PC-3 (cell line): ENCODE results near the gene LYG2. TPM values are rescaled to one million over a fixed set of nuclear protein-coding genes. Genes with fewer than 3 reads are reported as not detected.

Source experiments
- ATAC-seq: fragments of 200-7000 bp; cut with Tn5 transposase; 2 replicates; pipeline ENCODE4 v1.9.1; 2020; ENCODE audit warnings: mild to moderate bottlenecking, moderate library complexity
- BruUV-seq: library from RNA; stranded (reverse); fragments of 400-500 nt; replicated peaks from 2 replicates; lab custom pipeline; 2021; lab: Mats Ljungman, UMichigan
- CTCF ChIA-PET: fragments of 300-600 bp; sonication (Branson Sonifier 250); formaldehyde crosslinking; loops from one replicate; lab custom pipeline; 2022; ENCODE audit warnings: antibody characterized with exemption; lab: Charles Lee
- POLR2A ChIA-PET: fragments of 300-600 bp; sonication (Branson Sonifier 250); formaldehyde crosslinking; loops from one replicate; lab custom pipeline; 2022; ENCODE audit warnings: antibody characterized with exemption; ENCODE audit not compliant: unreplicated experiment; lab: Charles Lee
- DNase-seq: peaks from one replicate; pipeline ENCODE4 v3.0.0-alpha.2; 2015
- H2AFZ ChIP-seq: fragments of 300-600 bp; sonication (generic); 2 replicates; pipeline ENCODE4 v1.6.0; 2016; ENCODE audit warnings: antibody characterized with exemption, low read length
- H3F3A ChIP-seq: fragments of 300-600 bp; sonication (generic); one replicate; pipeline ENCODE4 v1.6.0; 2017; ENCODE audit warnings: antibody characterized with exemption, low read length, control low read depth, mild to moderate bottlenecking; ENCODE audit not compliant: unreplicated experiment
- H3K27ac ChIP-seq: fragments of 300-600 bp; sonication (generic); 2 replicates; pipeline ENCODE4 v1.5.1; 2016; ENCODE audit warnings: mild to moderate bottlenecking, low read length
- H3K27me3 ChIP-seq: fragments of 300-600 bp; sonication (generic); 2 replicates; pipeline ENCODE4 v1.6.1; 2016; ENCODE audit warnings: low read length, mixed read lengths
- H3K36me3 ChIP-seq: fragments of 300-600 bp; sonication (generic); 2 replicates; pipeline ENCODE4 v1.6.1; 2016; ENCODE audit warnings: low read depth, mixed run types, low read length, mixed read lengths
- H3K4me1 ChIP-seq: fragments of 300-600 bp; sonication (generic); 2 replicates; pipeline ENCODE4 v1.5.1; 2016; ENCODE audit warnings: low read length; ENCODE audit not compliant: insufficient read depth
- H3K4me2 ChIP-seq: fragments of 300-600 bp; sonication (generic); 2 replicates; pipeline ENCODE4 v1.6.0; 2016; ENCODE audit warnings: low read length
- H3K4me3 ChIP-seq: fragments of 300-600 bp; sonication (generic); 2 replicates; pipeline ENCODE4 v1.5.1; 2016; ENCODE audit warnings: mild to moderate bottlenecking, low read length, mixed read lengths
- H3K79me2 ChIP-seq: fragments of 300-600 bp; sonication (generic); 2 replicates; pipeline ENCODE4 v1.6.1; 2017; ENCODE audit warnings: low read length, mixed read lengths
- H3K9ac ChIP-seq: fragments of 300-600 bp; sonication (generic); 2 replicates; pipeline ENCODE4 v1.6.0; 2016; ENCODE audit warnings: mild to moderate bottlenecking, low read length
- H3K9me2 ChIP-seq: fragments of 300-600 bp; sonication (generic); replicated peaks from 2 replicates; pipeline ENCODE4 v1.6.1; 2016; ENCODE audit warnings: mixed run types, low read length, mixed read lengths
- H3K9me3 ChIP-seq: fragments of 300-600 bp; sonication (generic); 2 replicates; pipeline ENCODE4 v1.6.1; 2016; ENCODE audit warnings: low read length, mixed read lengths
- H4K20me1 ChIP-seq: fragments of 300-600 bp; sonication (generic); 2 replicates; pipeline ENCODE4 v1.6.1; 2016; ENCODE audit warnings: low read length, mixed read lengths
- EZH2 ChIP-seq: fragments of 300-600 bp; sonication (generic); IDR thresholded peaks from one replicate; pipeline ENCODE4 v1.6.1; 2017; ENCODE audit warnings: antibody characterized with exemption, mild to moderate bottlenecking, low read length; ENCODE audit not compliant: unreplicated experiment
- EZH2phosphoT487 ChIP-seq: fragments of 300-600 bp; sonication (generic); IDR thresholded peaks from 2 replicates; pipeline ENCODE4 v1.6.1; 2018; ENCODE audit warnings: mild to moderate bottlenecking, antibody characterized with exemption, low read length, borderline replicate concordance
- intact Hi-C: fragments of 100-400 bp; cut with micrococcal nuclease; formaldehyde crosslinking; loops from 2 replicates; pipeline ENCODE4 v1.9.0; 2023
- total RNA-seq: library from RNA; depleted of rRNA; stranded (reverse); fragments of >200 nt; gene quantifications from 2 replicates; pipeline ENCODE4 v1.2.3, GENCODE V29; 2014
- TF ChIP-seq, protein P1 (sequence below): fragments of 300-600 bp; sonication (generic); conservative IDR thresholded peaks from 2 replicates; pipeline ENCODE4 v1.5.1; 2017; ENCODE audit warnings: antibody characterized with exemption, low read depth, mild to moderate bottlenecking, low read length

Gene LYG2
- total RNA-seq, 1 experiment from 2014 or later = not detected

DNA sequence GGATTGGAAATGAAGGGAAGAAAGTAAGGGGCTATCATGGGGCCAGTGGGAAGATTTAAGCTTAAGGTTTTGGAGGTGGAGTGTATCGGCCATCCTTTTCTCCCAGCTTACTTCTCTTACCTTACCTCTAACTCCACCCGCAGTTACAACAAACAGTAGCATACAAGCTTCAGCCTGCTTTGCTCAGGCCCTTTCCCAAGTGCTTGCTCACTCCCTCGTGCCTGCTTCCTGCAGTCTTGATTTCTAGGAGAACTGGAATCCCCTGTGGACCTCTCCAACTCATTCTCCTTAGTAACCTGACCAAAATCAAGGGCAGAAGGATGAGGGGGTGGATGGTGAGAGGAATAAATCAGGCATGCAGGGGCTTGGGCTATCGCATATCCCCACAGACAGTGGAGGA lies 5.8 kb upstream of the LYG2 start:
- H2AFZ ChIP-seq = no peak overlapping the region
- CTCF ChIA-PET = no interaction called here
- intact Hi-C loops = no loop called here
- H3K79me2 ChIP-seq = no peaks in the 10 kb centered on the region
- H3K4me3 ChIP-seq = no peak overlapping the region
- H3K27ac ChIP-seq = no peak overlapping the region
- POLR2A ChIA-PET = no interaction called here
- no peaks in the 10 kb centered on the region for H3K9me2 ChIP-seq
- no peak for ATAC-seq
- H3F3A ChIP-seq = no peaks in the 10 kb centered on the region
- H3K4me2 ChIP-seq = no peak overlapping the region
- H3K36me3 ChIP-seq = no peaks in the 10 kb centered on the region
- H3K4me1 ChIP-seq = peaks cover 9% of the 10 kb centered on the region
- no peaks in the 10 kb centered on the region for H4K20me1 ChIP-seq
- TF ChIP-seq, protein P1, sequence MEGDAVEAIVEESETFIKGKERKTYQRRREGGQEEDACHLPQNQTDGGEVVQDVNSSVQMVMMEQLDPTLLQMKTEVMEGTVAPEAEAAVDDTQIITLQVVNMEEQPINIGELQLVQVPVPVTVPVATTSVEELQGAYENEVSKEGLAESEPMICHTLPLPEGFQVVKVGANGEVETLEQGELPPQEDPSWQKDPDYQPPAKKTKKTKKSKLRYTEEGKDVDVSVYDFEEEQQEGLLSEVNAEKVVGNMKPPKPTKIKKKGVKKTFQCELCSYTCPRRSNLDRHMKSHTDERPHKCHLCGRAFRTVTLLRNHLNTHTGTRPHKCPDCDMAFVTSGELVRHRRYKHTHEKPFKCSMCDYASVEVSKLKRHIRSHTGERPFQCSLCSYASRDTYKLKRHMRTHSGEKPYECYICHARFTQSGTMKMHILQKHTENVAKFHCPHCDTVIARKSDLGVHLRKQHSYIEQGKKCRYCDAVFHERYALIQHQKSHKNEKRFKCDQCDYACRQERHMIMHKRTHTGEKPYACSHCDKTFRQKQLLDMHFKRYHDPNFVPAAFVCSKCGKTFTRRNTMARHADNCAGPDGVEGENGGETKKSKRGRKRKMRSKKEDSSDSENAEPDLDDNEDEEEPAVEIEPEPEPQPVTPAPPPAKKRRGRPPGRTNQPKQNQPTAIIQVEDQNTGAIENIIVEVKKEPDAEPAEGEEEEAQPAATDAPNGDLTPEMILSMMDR = no peak
- TF ChIP-seq EZH2phosphoT487 (no peak), EZH2 (no peak)
- no peak for DNase-seq
- no peaks in the 10 kb centered on the region for H3K9me3 ChIP-seq
- H3K27me3 ChIP-seq = no peaks in the 10 kb centered on the region
- no TSS peak for BruUV-seq
- H3K9ac ChIP-seq = no peak overlapping the region

- no peak overlapping the region for H3K9ac ChIP-seq
- no peaks in the 10 kb centered on the region for H3K79me2 ChIP-seq
- no peak overlapping the region for H3K4me2 ChIP-seq
- H3K27me3 ChIP-seq = no peaks in the 10 kb centered on the region
- BruUV-seq = no TSS peak
- H3K9me2 ChIP-seq = no peaks in the 10 kb centered on the region
- no peaks in the 10 kb centered on the region for H4K20me1 ChIP-seq
- no peaks in the 10 kb centered on the region for H3F3A ChIP-seq
- no peak overlapping the region for H2AFZ ChIP-seq
- no peak for DNase-seq
- H3K4me3 ChIP-seq = no peak overlapping the region
- ChIA-PET POLR2A (no interaction called here), CTCF (no interaction called here)
- intact Hi-C loops = no loop called here
- no peak overlapping the region for H3K27ac ChIP-seq
- no peaks in the 10 kb centered on the region for H3K36me3 ChIP-seq
- H3K9me3 ChIP-seq = no peaks in the 10 kb centered on the region
- TF ChIP-seq EZH2phosphoT487 = no peak
- TF ChIP-seq, protein P1 = no peak
- TF ChIP-seq EZH2 = no peak
- ATAC-seq = no peak
- peaks cover 14% of the 10 kb centered on the region for H3K4me1 ChIP-seq
These were observed 4.7 kb upstream of the LYG2 start for GRCh38 chr2:99260184-99260583.

DNA sequence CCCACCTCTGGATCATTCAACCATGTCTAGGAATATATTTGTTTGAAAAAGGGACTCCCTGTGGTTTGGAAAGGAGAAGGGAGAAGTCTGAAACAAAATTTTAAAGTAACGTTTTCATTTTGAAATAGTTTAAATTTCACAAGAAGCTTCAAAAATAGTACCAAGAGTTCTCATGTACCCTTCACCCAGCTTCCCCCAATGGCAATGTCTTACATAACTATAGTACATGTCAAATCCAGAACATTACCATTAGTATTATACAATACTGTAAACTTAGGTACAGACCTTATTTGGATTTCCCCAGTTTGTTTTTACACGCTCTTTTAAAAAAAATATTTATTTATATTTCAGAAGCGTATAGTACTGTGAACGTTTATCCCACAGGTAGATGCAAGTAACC lies 4.0 kb upstream of the LYG2 start:
- H2AFZ ChIP-seq = no peak overlapping the region
- no peak overlapping the region for H3K4me3 ChIP-seq
- intact Hi-C loops = no loop called here
- no peak overlapping the region for H3K27ac ChIP-seq
- ATAC-seq (no peak), DNase-seq (no peak)
- no TSS peak for BruUV-seq
- H3K9me3 ChIP-seq = no peaks in the 10 kb centered on the region
- no peak overlapping the region for H3K9ac ChIP-seq
- no peak overlapping the region for H3K4me2 ChIP-seq
- CTCF ChIA-PET = no interaction called here
- no peaks in the 10 kb centered on the region for H3F3A ChIP-seq
- H3K4me1 ChIP-seq = peaks cover 14% of the 10 kb centered on the region
- POLR2A ChIA-PET = no interaction called here
- H3K9me2 ChIP-seq = no peaks in the 10 kb centered on the region
- no peaks in the 10 kb centered on the region for H3K36me3 ChIP-seq
- TF ChIP-seq, protein P1 = no peak
- TF ChIP-seq EZH2phosphoT487 = no peak
- TF ChIP-seq EZH2 = no peak
- H3K27me3 ChIP-seq = no peaks in the 10 kb centered on the region
- no peaks in the 10 kb centered on the region for H3K79me2 ChIP-seq
- H4K20me1 ChIP-seq = no peaks in the 10 kb centered on the region
